Measurements from ENCODE around the gene ZNF334.

GRCh38 chr20:46505506-46505905 is 7.9 kb downstream of the ZNF334 start:
- TF ChIP-seq ESRRA (CRISPR knock-in tag; IDR thresholded peaks at IDR 0.05; ENCODE audit: borderline replicate concordance): no peak
- TF ChIP-seq CTCF (IDR thresholded peaks at IDR 0.05): no peak
- no peak for TF ChIP-seq CREM (CRISPR knock-in tag; IDR thresholded peaks at IDR 0.05)
